Stimulated activated CD8-positive, alpha-beta memory T cell treated with anti-CD3 and anti-CD28 coated beads, Interleukin-15, amount 100 ng/mL, for 24 hours (primary cell): ENCODE data around the gene STK24.
A peak's percentile ranks its signal among the peaks of the same experiment; 100 is the strongest.

Experiments used
- DNase-seq: peaks from one replicate; pipeline ENCODE4 v3.0.0-alpha.2; 2020; ENCODE audit warnings: low read depth

The STK24 gene

DNA sequence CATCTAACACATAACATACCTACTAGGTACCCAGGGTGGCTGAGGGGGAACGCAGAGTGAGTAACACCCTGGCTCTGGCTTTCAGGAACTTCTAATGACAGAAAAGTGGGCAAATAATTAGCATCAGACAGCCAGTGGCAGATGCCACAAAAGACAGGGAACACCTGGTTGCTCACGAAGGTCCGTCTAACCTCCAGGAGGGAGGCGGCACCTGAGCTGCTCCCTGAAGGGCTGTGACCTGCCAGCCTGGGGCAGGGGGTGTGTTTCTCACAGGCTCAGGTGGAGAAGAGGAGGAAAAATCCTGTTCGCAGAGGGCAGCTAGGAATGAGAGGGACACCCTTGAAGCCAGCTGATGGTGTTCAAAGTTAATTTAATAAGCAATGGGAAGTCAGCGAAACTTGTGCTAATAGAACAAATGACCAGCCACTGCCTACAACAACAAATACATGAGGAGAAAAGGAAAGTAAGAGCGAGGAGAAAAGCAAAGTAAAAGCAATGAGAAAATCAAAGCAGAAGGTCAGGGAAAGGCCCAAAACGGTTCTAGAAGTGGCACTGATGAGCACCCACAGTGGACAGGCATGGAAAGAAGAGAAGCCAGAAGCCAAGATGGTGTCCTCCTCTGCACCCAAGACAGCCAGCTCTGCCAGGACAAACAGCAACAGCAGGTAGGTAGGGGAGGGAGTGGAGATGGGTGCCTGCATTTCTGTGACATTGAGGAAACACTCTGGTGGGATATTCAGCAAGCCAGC, 87.3 kb downstream of the STK24 start:
- no peak for DNase-seq

DNA sequence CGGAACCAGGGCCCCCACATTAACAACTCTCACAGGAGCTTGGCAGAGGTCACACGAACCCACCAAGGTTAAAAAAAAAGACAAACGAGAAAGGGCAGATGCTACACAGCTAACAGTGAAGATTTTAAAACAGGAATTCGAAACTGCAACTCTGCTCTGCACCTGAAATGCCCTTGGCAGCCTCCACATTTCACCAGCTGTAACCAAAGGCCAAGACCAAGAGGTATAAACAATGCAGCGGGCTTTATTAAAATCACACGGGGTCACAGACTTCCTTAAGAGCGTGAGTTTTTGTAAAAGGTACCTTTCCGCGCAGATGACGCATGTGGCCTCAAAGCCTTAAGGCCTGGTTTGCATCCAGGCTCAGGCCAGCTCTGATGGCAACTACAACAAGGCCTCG, 88.2 kb downstream of the STK24 start:
- no peak for DNase-seq

DNA sequence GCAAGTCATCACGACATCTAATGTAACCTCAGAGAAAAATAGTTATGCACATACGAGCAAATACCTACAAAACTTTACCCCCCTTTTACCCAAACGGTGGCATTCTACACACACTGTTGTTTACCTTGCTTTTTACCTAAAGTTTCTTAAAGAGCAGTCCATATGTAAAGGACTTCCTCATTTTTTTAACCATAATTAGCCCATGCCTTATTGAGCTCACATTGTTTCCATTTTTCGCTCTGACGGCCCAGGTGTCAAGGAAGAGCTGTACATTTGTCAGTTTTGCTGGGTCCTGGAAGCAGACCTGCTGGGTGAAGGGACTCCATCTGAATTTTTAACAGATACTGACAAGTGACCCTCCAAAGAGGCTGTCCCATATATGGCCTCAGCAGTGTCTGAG, 89.4 kb downstream of the STK24 start:
- no peak for DNase-seq

DNA sequence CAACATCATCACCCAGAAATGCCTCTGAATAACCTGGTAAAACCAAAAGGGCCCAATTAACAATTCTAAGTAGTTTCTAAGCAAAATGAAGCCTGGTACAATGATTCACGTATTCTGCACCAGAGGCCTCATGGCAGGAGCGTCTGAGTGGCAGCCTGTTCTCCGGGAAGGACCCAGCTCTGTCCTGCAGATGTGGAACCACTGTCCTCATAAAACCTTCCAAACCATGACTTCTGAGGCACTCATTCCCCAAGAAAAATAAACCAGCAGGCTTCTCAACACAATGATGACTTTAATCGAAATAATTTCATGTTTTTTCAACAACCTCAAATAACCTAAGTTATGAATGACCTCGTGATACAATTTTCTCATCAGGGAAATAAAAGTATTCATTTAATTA, 89.9 kb downstream of the STK24 start:
- no peak for DNase-seq

DNA sequence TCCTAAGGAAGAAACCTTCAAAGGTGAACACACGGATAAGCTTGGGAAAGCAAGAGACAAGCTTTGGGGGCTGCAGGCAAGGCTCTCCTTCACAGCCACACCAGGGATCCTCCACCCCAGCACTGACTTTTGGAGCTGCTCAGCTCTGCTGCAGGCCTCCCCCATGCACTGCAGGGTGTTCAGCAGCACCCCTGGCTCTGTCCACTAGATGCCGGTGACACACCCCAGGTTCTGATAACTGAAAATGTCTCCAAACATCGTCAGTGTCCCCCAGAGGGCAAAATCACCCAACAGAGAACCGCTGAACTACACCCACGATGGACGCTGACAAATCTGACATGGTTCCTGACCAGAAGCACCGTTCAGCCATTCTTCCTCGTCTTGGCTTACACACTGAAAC, 90.5 kb downstream of the STK24 start:
- no peak for DNase-seq

DNA sequence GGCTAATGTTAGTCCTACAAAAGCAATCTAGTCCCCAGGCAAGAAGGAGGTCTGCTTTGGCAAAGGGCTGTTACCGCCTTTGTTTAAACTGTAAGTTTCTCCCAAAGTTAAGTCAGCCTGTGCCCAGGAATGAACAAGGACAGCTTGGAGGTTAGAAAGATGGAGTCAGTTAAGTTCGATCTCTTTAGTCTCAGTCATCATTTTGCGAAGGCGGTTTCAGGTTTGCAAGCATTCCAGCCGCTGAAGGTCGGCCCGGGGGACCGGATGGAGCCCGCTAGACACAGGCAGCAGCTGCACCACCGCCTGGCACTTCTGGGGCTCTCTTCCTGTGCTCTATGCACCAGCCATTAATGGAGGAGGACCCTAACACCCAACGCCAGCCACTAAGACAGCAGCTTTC, 91.3 kb downstream of the STK24 start:
- no peak for DNase-seq

DNA sequence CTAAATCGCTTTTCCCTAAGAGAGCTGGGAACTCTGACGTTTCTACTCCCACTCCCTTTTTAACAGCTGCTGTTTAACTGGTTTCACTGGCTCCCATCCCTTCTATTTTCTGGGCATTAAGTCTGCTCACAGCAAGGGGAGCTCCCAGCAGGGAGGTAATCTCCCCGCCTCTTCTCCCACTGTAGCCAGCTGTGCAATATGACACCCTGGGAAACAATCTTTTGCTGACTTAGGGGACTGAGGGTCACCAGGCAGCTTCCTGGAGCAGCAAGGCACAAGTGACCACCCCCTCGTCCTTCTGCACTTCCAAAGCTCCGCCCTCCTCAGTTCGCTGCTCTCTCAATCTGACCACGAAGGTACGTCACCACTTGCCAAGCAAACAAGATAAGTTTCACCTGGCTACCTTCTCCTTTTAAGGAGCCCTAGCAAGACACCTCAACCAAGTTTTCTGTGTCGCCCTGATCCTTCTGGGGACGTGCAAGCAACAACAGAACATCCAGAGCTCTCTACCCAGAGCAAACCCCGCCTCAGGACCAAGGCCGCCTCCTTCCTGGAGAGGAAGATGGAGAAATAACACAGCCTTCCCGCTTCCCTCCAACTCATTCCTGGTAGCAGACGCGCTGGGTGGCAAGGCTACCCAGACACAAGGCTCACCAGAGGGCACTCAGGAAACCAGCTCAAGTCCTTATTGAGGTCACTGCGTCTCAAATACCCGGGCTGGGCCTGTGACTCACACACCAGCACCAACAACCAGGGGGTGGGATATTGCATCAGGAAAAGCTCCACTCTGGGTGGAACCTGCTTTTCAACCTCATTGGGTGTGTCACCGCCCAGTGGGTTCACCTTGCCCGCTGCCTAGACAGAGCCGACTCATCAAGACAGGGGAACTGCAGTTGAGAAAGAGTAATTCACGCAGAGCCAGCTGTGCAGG, 92.4 kb downstream of the STK24 start:
- DNase-seq = no peak

DNA sequence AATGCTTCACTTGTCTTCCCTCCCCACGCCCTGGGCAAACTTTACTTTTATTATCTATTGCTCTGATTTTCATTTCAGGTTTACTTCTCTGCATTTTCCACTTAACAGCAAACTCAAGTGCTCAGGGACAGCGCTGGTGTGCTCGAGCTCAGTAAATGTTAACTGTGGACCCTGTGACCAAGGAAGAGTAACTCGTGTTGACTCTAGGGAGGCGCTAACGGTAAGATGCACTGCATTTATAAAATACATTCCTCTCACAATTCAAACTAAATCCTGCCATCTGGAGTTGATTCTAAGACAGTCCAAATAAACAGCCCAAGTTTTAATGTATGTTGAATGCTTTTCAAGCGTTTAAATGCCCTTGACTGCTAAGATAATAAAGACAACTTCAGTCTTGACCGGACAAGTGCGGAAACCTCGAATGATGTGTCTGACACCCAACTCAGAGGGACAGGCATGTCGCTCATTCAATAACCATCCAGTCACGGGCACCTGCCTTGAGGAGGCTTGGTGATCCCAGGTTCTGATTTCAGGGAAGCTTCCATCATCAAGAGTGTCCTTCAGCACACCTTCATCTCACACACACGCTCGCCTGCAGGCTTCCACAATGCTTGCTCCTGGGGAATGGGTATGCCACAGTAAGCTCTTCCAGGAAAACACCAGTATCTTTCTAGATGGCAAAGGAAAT, 93.2 kb downstream of the STK24 start:
- no peak for DNase-seq

DNA sequence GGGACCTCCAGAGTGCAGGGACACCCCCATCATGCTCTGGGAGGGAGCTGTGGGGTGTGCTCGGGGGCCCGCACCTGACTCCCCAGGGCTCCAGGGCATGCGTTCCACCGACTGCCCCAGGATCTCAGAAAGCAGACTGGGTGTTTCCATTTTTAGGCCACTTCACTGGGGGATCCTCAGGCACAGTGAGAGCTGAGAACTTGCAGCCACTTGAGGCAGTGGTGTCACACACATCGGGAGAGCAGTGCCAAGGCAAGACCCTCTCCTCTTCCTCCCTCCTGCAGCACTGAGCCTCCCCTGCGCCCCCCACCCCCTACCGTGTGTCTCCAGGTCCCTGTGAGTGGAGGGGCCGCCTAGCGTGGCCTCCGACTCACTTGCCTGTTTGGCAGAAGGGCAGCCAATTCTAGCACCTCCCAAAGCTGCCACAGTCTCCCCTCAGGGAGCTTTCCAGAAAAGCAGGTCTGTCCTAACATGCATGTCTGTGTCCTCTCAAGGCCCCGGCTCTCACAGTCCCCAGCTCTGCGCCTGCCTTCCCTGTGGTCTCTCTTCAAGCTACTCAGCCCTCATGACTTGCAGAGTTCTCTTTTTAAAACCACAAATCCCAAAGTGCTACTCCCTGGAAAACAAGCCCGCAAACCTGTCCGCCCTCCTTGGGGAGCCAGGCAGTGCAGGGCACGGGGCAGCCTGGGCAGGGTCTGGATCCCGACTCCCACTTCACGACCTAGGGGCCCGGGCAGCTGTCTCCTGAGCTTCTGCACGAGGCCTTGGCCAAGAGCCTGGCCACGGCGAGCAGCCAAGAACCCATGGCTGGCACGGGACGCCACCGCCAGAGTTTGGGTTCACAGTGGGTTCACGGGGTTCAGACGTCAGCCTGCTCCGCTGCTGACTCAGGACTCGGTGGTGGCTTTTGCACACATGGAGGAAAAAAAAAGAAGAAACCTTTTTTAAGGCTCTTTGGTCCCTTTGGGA, 94.1 kb downstream of the STK24 start:
- no peak for DNase-seq

DNA sequence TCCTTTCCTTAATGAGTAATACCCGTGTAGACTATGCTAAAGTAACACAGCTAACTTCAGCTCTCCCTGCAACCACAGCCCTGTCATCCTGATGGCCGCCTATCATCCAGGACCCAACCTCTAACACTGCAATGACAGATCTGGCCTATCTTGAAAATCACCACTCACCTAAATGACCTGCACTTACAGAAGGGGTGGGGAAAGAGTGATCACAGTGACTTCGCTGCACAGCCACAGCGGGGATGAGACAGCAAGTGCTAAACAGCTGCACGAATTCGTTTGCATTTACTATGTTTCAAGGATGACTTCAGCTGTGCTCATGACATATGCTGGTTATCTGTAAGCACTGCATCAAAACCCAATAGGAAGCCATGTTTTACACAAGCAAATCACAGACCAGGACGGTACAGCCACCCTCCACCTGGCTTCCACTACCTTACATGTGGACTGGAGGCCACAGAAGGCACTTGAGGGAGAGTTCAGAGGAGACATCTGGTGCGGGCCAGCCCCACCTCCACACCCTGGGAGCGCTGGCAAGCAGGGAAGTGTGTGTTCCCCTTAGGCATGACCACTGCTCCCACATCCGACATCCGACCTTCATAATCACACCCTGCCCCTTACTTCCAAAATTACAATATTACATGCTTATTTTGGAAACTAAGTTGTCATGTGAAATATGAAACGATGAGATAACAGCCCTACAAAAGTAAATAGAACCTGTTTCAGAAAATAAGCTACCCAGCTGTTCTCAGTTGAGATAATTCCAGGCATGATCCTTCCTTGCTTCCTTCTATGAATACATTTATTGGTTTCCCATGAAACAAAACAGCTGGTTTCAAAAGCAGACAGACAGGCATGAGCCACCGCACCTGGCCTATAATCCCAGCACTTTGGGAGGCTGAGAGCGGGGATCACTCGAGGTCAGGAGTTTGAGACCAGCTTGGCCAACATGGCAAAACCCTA, 95.7 kb downstream of the STK24 start:
- DNase-seq = no peak

DNA sequence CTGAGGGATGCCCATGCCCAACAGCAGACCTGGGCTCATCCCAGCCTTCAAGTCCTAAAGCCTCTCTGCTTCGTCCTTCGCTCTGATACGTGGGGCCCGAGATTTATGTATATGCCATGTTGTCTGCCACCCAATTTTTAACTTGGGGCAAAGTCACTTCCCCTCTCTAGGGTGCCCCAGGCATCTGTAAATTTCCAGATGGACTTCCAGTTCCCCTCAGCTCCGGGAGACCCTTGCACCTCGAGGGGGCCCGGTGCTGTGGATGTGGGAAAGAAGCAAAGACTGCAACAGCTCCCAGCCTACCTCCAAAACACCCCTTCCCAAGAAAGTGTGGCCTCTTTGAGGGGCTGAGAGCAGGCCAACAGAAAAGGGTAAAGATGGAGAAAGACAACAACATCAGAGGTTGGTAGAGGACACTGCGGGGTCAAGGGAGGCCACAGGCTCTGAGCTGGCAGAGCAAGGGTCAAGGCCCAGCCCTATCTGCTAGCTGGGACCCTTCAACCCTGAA, 97.4 kb downstream of the STK24 start:
- no peak for DNase-seq

DNA sequence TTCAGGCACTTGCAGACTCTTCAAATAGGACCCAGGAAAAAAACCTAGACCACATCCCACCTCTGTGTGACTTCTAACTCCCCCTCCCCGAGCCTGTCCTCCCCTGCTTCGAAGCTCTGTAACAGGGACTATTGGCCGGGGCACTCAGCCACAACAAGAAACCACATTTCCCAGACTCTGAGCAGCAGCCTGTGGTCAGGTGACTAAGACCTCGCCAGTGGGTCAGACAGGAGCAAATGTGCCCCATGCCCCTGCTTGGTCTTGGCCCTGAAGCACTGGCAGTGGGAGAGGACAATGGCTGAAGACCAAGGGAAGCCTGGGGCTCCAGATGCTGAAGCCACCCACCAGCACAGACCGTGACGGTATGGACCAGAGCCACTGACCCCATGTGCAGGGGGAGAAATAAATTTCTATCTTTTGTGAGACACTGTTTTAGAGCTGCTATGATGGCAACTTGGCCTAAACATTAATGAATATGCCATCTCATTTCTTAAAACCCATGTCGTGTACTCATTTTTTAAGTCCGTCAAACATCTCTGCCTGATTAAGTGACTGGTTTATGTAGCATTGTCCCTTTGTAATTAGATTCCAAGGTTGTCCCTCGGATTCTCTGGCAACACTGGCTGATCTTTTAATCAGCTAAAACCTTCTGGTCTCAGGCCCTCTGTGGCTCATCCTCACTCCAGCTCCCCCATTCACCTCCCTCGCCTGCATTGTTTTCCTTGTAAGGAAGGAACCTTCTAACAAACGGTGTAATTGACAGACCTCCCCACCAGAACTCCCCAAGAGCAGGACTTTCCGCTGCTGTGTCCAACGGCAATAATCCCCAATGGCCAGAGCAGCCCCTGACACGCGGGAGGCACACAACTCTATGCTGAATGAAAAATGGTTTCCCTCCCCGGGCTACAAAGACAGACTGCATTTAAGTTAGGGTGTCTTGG, 98.4 kb downstream of the STK24 start:
- no peak for DNase-seq

DNA sequence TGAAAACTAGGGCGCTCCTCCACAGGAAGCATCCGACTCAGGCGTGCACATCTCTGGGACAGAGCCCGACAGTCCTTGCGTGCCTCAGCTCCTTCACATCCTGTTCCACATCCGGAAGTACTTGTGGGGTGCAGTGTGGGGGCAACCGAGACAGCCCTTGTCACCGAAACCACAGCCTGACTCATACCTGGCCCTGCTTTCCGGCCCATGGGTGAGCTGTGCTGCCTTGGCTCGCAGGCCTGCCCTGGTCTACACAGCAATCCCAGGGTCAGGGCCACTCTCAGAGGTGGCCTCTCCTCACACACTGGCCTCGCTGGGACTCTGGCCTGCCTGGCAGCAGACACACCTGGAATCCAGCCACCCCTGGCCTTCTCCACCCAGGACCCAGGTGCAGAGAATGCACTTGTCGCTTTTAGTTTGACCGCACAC, 100.4 kb downstream of the STK24 start:
- peak; percentile 55 for DNase-seq

DNA sequence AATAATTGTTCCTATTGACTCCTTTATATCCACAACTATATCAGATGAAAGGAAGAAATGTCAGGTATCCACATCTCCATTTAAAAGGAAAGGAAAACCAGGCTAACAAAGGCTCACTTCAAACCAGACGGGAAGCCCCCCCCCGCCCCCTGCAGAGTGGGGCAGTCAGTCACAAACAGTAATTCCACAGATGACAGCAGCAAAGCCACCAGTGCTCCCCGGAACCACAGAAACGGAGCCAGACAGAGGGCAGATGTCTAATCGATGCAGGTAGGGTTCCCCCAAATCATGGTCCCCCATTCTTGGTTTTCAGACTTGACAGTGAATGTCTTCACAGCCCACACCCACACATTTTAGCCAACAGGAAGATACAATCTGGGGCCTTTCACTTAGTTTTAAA, 100.8 kb downstream of the STK24 start:
- DNase-seq = no peak

DNA sequence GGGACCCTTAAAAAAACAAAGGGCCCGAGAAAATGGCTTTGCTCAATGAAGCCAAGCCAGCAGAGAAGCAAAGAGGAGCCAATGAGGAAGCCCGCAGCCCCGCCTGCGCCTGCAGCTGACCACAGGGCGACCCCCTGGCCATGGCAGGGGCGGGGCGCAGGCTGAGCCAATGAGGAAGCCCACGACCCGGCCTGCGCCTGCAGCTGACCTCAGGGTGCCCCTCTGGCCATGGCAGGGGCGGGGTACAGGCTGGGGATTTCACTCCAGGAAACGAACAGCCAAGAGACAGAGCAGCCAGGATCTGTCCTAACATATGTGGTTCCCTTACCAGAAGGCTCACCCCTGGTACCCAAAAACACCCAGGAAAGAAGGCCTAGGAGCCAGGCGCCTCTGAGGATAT, 101.4 kb downstream of the STK24 start:
- no peak for DNase-seq

DNA sequence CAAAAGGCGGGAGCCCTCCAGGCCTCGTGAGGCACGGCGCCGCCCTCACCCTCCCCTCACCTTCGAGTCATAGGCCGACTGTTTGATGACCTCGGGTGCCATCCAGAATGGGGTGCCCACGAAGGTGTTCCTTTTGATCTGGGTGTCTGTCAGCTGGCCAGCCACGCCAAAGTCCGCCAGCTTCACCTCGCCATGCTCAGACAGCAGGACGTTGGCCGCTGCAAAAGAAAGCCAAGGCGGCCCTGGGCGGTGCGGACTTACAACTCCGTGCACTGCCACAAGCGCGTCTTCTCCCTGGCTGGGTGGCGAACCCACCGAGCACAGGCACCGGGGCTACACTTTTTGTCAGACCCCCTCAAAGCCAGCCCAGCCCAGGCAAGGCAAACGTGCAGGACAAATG, 102.1 kb downstream of the STK24 start:
- DNase-seq = no peak

DNA sequence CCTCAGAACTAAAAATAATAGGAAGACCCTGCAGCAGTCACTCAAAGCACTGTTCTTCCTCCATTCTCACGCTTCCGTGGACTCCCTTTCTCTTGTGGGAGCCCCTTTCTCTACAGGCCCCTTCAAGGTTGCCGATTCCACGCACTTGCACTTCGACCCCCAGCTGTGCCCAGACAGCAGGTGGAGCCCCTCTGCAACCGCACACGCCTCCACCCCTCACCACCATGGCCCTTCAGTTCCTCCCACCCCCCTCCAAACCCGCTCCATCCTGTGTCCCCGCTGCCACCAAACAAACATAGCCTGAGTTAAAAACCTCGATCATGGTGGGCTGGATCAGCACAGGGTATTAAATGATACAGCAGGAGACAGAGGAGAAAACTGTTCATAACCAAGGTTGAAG, 102.6 kb downstream of the STK24 start:
- no peak for DNase-seq

DNA sequence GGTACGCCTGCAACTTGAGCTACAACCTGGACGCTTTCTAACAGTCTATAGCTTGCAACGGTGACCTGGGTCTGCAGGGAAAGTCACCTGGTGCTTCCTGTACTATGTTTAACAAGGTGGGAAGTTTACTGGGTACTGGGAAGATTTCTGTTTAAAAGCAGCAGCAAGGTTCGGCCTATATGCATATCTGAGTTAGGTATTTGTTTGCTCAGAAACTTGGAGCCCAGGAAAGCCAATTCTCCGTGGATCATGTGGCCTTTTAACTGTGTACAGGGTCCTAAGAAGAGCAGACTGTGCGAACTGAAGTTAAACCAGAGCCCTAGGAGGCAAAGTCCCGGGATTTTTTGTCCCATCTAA, 103.1 kb downstream of the STK24 start:
- no peak for DNase-seq

DNA sequence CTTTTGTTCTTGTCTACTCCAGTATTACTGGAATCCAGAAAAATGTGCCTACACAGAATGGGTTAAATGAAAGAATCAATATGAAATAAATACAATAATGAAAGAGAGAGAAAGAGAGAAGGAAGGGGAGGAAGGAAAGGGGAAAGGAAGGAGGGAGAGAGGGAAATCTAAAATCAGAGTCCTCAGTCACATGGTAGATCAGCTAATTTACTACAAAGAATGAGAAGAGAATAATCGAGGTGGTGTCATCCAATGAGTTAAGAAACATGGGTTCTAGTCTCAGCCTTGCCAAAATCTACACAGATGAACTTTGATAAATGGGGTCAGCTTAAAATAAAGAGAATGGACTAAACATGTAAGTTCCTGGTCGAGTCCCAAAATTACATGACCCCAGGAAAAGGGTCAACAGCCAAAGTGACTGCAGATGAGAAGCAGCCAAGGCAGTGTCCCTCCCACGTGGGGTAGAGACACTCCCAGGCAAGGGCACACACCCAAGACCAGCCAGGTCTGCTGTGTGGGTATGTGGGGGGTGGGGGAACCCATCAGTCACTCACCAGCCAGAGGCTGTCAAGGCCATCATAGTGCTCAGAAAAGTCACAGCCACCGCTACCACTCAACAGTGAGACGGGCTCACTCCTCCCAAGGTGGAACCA, 103.6 kb downstream of the STK24 start:
- DNase-seq = no peak
